SK-N-MC (cell line): ENCODE results near the gene KIFC3.

Source experiments
- DNase-seq: peaks from one replicate; pipeline ENCODE4 v3.0.0-alpha.2; 2011; ENCODE audit warnings: low read depth, low spot score
- H3K27ac ChIP-seq: fragments of 200-600 bp; sonication (generic); 2 replicates; pipeline ENCODE4 v1.5.1; 2016; ENCODE audit warnings: mixed run types
- H3K36me3 ChIP-seq: fragments of 200-600 bp; sonication (generic); 2 replicates; pipeline ENCODE4 v1.6.1; 2017; ENCODE audit warnings: antibody characterized with exemption, low read length, mixed read lengths; ENCODE audit not compliant: insufficient read depth
- H3K4me3 ChIP-seq: fragments of 200-600 bp; sonication (generic); 2 replicates; pipeline ENCODE4 v1.5.1; 2016
- H3K9ac ChIP-seq: fragments of 200-600 bp; sonication (generic); 2 replicates; pipeline ENCODE4 v1.8.0; 2017; ENCODE audit warnings: mixed run types, mixed read lengths; ENCODE audit not compliant: insufficient read length
- H3K9me3 ChIP-seq: fragments of 200-600 bp; sonication (generic); 2 replicates; pipeline ENCODE4 v1.6.1; 2017; ENCODE audit warnings: low read depth, mild to moderate bottlenecking, antibody characterized with exemption, low read length, moderate library complexity, mixed read lengths
- EZH2 ChIP-seq: fragments of 200-600 bp; sonication (generic); IDR thresholded peaks from one replicate; pipeline ENCODE4 v1.6.1; 2017; ENCODE audit warnings: antibody characterized with exemption
- FOXP2 ChIP-seq: optimal IDR thresholded peaks from 2 replicates; pipeline ENCODE3; 2011; ENCODE audit warnings: mild to moderate bottlenecking, moderate library complexity; ENCODE audit not compliant: insufficient read depth; ENCODE audit errors: extremely low read length, control extremely low read depth
- POLR2AphosphoS5 ChIP-seq: IDR thresholded peaks from 2 replicates; pipeline ENCODE4 v1.6.1; 2012; ENCODE audit warnings: mild to moderate bottlenecking, low read depth, low read length, borderline replicate concordance

The KIFC3 gene

DNA sequence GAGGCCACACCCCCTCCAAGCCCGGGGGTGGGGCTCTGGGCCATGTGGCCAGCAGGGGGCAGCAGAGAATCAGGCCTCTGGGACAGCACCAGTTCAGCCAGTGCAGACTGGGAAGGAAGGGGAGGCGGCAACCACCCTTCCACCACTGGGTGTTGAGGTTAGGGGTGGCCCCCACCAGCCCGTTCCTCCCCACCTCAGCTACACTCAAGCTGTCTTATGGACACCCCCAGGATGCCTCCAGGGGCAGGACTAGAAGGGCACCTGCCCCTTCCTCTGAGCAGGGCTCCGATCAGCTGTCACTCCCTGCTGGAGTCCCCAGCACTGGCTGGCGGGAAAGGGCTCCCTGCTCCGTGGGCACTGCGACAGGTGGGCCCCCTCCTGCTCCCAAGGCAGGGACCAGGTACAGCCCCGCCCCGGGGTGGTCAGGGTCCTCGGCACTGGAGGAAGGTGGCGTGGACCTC is 44.9 kb downstream of the KIFC3 start:
- Histone ChIP-seq H3K4me3 (no peak overlapping the region), H3K9me3 (no peaks in the 10 kb centered on the region), H3K27ac (peak overlapping the region; percentile 64), H3K9ac (no peak overlapping the region), H3K36me3 (peaks cover 4% of the 10 kb centered on the region; the same call in 1 of the 2 replicates)
- no peak for DNase-seq
- no peak for TF ChIP-seq FOXP2
- TF ChIP-seq EZH2 = no peak
- TF ChIP-seq POLR2AphosphoS5 = no peak

DNA sequence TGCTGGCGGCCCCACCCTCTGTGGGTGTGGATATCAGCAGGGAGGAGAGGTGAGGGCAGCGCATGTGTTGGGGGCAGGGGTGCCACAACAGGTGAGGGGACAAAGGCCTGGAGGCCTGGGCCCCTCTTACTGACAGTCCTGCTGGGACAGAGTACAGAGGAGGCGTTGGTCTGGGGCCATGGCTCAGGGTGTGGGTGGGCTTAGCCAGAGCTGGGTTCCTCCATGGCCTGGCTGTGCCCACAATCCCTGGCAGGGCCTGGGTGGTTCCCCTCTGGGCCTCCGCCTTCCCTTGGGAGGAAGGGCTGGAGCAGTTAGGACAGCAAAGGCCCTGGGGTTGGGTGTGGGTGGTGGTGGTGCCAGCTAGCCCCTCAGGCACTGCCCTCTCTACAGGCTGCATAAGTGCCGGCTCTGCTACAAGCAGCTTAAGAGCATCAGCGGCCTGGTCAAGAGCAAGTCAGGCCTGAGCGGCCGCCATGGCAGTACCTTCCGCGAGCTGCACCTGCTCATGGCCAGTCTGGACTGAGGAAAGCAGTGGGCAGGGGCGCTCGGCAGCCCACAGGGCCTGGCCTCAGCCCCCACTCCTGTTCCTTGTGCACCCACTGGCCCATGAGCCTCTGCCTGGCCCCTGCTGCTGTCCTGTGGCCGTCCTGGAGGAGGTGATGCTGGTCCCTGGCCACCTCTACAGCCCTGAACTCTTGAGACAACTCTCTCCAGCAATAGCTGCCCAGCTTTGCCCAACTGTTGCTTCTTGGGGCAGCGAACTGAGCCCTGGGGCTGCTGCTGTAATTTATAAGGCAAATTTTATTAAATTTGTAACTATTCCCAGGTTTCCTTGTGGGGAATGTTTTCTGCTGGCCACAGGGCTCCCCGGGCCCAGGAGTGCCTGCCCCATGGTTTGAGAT is 45.6 kb downstream of the KIFC3 start:
- H3K36me3 ChIP-seq = peaks cover 4% of the 10 kb centered on the region; the same call in 1 of the 2 replicates
- TF ChIP-seq POLR2AphosphoS5 (no peak), EZH2 (no peak), FOXP2 (no peak)

DNA sequence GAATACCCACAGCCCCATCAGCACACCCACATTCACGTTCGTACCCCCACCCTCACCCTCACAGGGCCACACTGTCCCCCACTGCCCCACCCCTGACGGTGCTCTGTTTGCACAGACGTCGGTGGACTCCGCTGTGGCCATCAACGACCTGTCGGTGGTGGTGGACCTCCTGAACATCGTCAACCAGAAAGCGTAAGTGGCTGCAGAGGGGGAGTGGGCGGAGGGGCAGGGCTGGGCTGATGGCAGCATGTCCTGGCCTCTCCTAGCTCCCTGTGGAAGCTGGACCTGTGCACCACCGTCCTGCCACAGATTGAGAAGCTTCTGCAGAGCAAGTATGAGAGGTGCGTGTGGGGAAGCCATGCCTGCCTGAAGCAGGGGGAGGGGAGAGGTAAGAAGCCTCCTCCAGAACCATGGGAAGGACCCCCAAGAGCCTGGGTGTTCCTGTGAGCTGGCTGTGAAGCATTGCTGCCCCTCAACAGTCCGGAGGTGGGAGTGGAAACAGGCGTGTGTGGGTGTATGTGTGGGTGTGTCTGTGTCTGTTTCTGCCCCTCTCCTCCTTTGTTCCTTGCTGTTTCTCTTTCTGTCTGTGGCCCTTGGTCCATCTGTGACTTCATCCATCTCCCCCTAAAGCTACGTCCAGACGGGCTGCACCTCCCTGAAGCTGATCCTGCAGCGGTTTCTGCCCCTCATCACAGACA is 46.4 kb downstream of the KIFC3 start:
- Histone ChIP-seq H3K27ac (no peak overlapping the region), H3K4me3 (no peak overlapping the region), H3K9ac (no peak overlapping the region), H3K9me3 (no peaks in the 10 kb centered on the region), H3K36me3 (peaks cover 4% of the 10 kb centered on the region; the same call in 1 of the 2 replicates)
- TF ChIP-seq POLR2AphosphoS5 (no peak), FOXP2 (no peak), EZH2 (no peak)
- DNase-seq = no peak

More for the DNA sequence above, 45.6 kb downstream of the KIFC3 start:
- no peak overlapping the region for H3K9ac ChIP-seq
- H3K4me3 ChIP-seq = no peak overlapping the region
- H3K9me3 ChIP-seq = no peaks in the 10 kb centered on the region
- no peak for DNase-seq
- peak overlapping the region; percentile 46; the same call in 1 of the 2 replicates for H3K27ac ChIP-seq

DNA sequence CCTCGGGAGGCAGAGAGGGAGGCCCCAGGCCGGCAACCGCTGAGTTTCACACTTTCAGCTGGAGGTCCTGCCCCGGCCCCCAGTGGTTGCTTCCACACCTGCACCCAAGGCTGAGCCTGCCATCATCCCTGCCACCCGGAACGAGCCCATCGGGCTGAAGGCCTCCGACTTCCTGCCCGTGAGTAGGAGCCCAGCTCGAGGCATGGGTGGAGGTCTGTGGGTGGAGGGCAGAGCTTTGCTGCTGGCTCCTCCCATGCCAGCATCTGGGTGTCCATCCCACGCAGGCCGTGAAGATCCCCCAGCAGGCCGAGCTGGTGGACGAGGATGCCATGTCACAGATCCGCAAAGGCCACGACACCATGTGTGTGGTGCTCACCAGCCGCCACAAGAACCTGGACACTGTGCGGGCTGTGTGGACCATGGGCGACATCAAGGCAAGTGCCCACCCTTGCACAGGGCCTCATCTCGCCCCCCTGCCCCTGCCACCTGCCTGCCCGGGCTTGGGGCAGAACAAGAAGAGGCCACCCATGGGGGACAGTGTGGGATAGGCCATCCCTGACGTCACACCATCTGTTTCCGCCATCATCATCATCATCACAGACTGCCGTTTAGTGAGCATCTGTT is 47.1 kb downstream of the KIFC3 start:
- no peaks in the 10 kb centered on the region for H3K9me3 ChIP-seq
- H3K9ac ChIP-seq = no peak overlapping the region
- no peak overlapping the region for H3K27ac ChIP-seq
- TF ChIP-seq POLR2AphosphoS5 (no peak), EZH2 (no peak), FOXP2 (no peak)
- H3K36me3 ChIP-seq = peaks cover 4% of the 10 kb centered on the region; the same call in 1 of the 2 replicates
- no peak for DNase-seq
- no peak overlapping the region for H3K4me3 ChIP-seq

DNA sequence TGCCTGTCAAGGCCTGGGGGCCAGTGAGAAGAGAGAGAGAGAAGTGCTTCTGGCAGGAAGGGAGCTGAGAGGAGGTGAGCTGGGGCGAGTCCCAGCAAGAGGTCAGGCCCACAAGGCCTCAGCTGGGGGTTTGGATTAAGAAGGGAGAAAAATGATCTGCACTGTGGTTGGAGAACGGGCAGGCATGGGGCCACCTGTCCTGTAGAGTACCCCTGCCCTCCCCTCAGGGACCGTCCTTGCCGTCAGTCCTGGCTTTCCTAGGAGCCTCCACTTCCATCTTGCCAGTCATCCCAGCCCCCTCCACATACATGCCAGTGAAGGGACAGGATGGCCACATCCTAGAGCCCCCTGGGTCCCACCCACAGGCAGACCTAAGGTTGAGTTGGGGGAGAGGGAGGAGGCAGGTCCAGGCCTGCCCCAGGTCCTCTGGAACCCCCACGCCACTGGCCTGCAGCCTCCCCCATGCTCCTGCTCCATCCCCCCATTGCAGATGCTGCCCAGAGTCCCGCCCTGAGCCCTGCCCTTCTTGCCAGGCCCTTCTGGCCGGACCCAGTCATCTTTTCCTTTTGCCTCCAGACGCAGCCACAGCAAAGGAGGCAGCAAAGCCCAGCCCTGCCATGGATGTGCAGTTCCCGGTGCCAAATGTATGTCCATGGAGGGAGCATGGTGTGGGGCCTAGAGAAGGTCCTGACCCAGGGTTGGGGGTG is 47.8 kb downstream of the KIFC3 start:
- H3K9ac ChIP-seq = no peak overlapping the region
- TF ChIP-seq EZH2 (no peak), POLR2AphosphoS5 (no peak), FOXP2 (no peak)
- H3K36me3 ChIP-seq = peaks cover 4% of the 10 kb centered on the region; the same call in 1 of the 2 replicates

DNA sequence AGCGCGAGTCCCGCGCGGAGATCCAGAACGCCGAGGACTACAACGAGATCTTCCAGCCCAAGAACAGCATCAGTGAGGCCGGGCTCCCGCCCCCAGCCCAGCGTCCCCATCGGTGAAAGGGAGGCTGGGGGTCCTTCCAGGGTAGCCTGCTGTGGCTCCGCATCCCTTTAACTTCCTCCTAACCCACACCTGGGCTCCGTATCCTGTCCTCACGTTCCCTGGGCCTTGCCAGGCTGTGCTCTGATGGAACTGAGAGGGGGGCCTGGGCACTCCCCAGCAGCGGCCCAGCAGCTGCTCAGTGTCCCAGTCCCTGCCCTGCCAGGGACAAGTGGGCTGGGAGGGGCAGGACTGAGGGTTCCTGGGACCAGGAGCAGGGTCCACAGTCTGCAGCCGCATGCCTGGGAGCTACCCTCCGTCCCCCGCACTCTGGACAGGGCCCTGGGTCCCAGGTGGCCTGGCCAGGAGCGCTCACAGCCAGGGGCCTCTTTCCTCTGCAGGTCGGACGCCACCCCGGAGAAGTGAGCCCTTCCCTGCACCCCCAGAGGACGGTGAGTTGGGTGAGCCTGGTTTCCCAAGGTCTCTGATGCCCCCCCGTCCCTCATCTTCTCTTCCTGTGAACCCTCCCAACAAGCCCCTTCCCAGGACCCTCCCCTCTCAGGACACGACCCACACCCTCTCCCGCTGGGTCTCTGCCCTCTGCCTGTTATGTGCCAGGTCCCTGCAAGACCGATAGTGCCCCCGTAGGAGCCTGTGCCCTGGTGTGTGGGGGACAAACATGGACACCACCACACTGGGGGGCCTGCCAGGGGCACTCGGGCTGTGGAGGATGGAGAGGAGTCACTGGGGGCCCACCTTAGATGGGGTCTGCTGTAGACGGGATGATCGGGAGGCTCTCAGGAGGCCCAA is 48.6 kb downstream of the KIFC3 start:
- no peak for TF ChIP-seq POLR2AphosphoS5
- TF ChIP-seq EZH2 = no peak
- TF ChIP-seq FOXP2 = no peak
- no peak for DNase-seq
- no peak overlapping the region for H3K27ac ChIP-seq
- H3K9me3 ChIP-seq = no peaks in the 10 kb centered on the region
- H3K4me3 ChIP-seq = no peak overlapping the region
- peaks cover under 1% of the 10 kb centered on the region; the same call in 1 of the 2 replicates for H3K36me3 ChIP-seq
- H3K9ac ChIP-seq = no peak overlapping the region

More for the DNA sequence above, 47.8 kb downstream of the KIFC3 start:
- DNase-seq = no peak
- Histone ChIP-seq H3K27ac (no peak overlapping the region), H3K9me3 (no peaks in the 10 kb centered on the region), H3K4me3 (no peak overlapping the region)
